T-helper 2 cell treated with Interferon-gamma antibody and Interleukin-4, amounts not matched to agents 5 μg/mL and 100 μg/mL, for 36 hours (primary cell): Measurements from ENCODE around the gene OR14A16.

Source experiments
- DNase-seq: peaks from one replicate; pipeline ENCODE4 v3.0.0; 2021; ENCODE audit warnings: low spot score
- H3K27ac Mint-ChIP-seq: one replicate; pipeline ENCODE4 v1.8.0; 2021; ENCODE audit warnings: mild to moderate bottlenecking, mixed read lengths
- H3K27me3 Mint-ChIP-seq: one replicate; pipeline ENCODE4 v1.8.0; 2021; ENCODE audit warnings: low read depth, mixed read lengths
- H3K36me3 Mint-ChIP-seq: one replicate; pipeline ENCODE4 v1.8.0; 2021; ENCODE audit warnings: low read depth, mixed read lengths
- H3K4me1 Mint-ChIP-seq: one replicate; pipeline ENCODE4 v1.8.0; 2021; ENCODE audit warnings: low read depth, mixed read lengths
- H3K4me3 Mint-ChIP-seq: one replicate; pipeline ENCODE4 v1.8.0; 2022; ENCODE audit warnings: mild to moderate bottlenecking, moderate library complexity, mixed read lengths
- H3K9me3 Mint-ChIP-seq: one replicate; pipeline ENCODE4 v1.8.0; 2021; ENCODE audit warnings: mixed read lengths

Gene OR14A16

GRCh38 chr1:247824023-247824422 is at the start of gene OR14A16:
Gene OR14A16 (minus strand): TSS chr1:247824119. CDS start chr1:247815729, 8,390 bp downstream.
- H3K4me1 Mint-ChIP-seq: no peaks in the 10 kb centered on the region
- H3K9me3 Mint-ChIP-seq: no peaks in the 10 kb centered on the region
- no peak within 1 kb of the TSS for H3K4me3 Mint-ChIP-seq
- H3K27me3 Mint-ChIP-seq: no peaks in the 10 kb centered on the region
- no peak within 1 kb of the TSS for H3K27ac Mint-ChIP-seq
- H3K36me3 Mint-ChIP-seq: no peaks in the 10 kb centered on the region
- DNase-seq: no peak

DNA sequence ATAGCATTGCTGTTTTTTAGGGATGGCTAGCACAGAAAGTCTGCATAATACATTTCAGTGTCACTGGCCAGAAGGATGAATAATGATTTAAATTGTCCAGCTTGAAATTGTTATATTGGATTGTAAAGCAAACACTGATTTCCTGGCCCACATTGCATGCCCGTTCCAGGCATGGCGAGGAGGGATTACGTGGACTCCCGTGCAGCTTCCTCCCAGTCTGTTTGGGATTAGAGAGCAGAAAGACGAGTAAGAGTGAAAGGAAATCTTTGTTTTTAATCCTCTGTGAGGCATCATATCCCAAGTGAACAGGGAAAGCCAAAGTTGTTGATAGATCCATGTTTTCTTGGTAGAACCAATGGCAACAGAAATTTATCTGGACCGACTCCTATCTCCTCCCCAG is 41.5 kb upstream of the OR14A16 start:
- Mint-ChIP-seq H3K4me3 (no peak overlapping the region), H3K27me3 (no peaks in the 10 kb centered on the region), H3K4me1 (no peaks in the 10 kb centered on the region), H3K9me3 (no peaks in the 10 kb centered on the region), H3K27ac (no peak overlapping the region), H3K36me3 (no peaks in the 10 kb centered on the region)
- no peak for DNase-seq

DNA sequence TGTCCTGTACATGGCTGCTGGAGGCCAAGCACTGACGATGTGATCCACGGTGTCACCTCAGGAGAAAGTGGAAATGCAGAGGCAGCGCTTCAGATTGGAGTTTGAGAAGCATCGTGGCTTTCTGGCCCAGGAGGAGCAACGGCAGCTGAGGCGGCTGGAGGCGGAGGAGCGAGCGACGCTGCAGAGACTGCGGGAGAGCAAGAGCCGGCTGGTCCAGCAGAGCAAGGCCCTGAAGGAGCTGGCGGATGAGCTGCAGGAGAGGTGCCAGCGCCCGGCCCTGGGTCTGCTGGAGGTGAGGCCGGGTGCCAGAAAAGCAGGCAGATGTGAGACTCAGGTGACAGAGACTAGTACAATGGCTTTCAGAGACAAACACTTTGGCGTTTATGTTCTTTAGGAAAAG is 40.7 kb upstream of the OR14A16 start:
- no peaks in the 10 kb centered on the region for H3K27me3 Mint-ChIP-seq
- no peaks in the 10 kb centered on the region for H3K36me3 Mint-ChIP-seq
- no peaks in the 10 kb centered on the region for H3K4me1 Mint-ChIP-seq
- no peaks in the 10 kb centered on the region for H3K9me3 Mint-ChIP-seq
- H3K4me3 Mint-ChIP-seq: no peak overlapping the region
- no peak overlapping the region for H3K27ac Mint-ChIP-seq
- no peak for DNase-seq

DNA sequence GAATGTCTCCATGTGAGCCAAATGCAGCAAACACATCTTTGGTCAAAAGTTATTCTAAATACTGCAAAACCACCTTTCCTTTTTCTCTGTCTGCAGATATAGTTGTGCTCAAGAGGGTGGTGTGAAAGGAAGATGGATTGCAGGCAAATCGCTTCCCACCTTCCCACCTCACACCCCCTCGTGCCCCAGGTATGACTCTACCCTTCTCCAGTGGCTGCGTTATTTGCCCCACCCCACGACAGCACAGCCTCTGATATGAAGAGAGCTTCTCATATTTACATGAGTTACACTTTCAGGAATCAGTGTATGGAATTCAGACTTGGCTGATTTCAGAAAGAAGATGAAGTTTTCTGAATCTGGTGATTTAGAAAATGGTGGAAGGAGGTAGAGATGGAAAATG is 38.8 kb upstream of the OR14A16 start:
- Mint-ChIP-seq H3K9me3 (no peaks in the 10 kb centered on the region), H3K4me3 (no peak overlapping the region), H3K36me3 (no peaks in the 10 kb centered on the region), H3K27ac (no peak overlapping the region), H3K27me3 (peaks cover 9% of the 10 kb centered on the region), H3K4me1 (peaks cover 5% of the 10 kb centered on the region)
- DNase-seq: no peak

DNA sequence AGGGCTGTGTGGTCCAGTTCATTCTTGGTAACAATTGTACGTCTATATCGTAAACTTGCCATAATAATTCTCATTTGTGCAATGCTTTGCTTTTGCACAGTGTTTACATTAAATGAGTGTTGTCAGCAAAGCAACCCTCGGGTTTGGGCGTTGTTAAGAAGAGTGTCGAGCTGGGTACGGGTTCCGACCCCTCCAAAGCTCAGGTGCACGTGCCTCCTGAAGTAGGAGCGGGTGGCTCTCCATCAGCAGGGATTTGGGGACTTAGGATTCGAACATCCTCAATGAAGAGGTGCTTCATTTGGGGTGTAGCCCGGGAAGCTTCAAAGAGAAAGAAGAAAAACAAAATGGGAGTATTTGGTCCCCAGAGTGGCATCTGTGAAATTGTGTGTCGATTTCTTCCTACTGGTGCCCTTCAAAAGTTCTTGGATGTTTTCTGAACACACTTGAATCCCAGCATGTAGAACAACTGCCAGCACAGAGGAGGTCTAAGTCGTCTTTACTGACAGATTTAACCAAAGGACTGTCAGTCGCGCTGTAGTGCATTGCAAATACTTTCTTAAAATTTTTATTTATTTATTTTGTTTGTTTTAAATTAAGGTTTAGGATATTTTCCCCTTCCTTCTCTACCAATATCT is 34.2 kb upstream of the OR14A16 start:
- peaks cover 10% of the 10 kb centered on the region for H3K4me1 Mint-ChIP-seq
- peak overlapping the region; percentile 86 for H3K4me3 Mint-ChIP-seq
- no peaks in the 10 kb centered on the region for H3K9me3 Mint-ChIP-seq
- peaks cover 23% of the 10 kb centered on the region for H3K27me3 Mint-ChIP-seq
- peak overlapping the region; percentile 60 for H3K27ac Mint-ChIP-seq
- no peak for DNase-seq
- no peaks in the 10 kb centered on the region for H3K36me3 Mint-ChIP-seq

- peaks cover 10% of the 10 kb centered on the region for H3K4me1 Mint-ChIP-seq
- peaks cover 23% of the 10 kb centered on the region for H3K27me3 Mint-ChIP-seq
- peak; percentile 25 for DNase-seq
- peak within 1 kb of the TSS; percentile 86 for H3K4me3 Mint-ChIP-seq
- no peaks in the 10 kb centered on the region for H3K36me3 Mint-ChIP-seq
- H3K9me3 Mint-ChIP-seq: no peaks in the 10 kb centered on the region
- peak within 1 kb of the TSS; percentile 60 for H3K27ac Mint-ChIP-seq
These were observed 33.4 kb upstream of the OR14A16 start, which contains the start of gene TRIM58 for GRCh38 chr1:247857069-247857984. Gene TRIM58 (plus strand): TSS chr1:247857187. CDS start chr1:247857247, 60 bp downstream.

- Mint-ChIP-seq H3K27ac (no peak overlapping the region), H3K4me1 (peaks cover 10% of the 10 kb centered on the region), H3K27me3 (peaks cover 28% of the 10 kb centered on the region), H3K4me3 (peak overlapping the region; percentile 83), H3K9me3 (no peaks in the 10 kb centered on the region), H3K36me3 (no peaks in the 10 kb centered on the region)
- DNase-seq: no peak
These were observed 32.0 kb upstream of the OR14A16 start for GRCh38 chr1:247855911-247856310.

- H3K9me3 Mint-ChIP-seq: no peaks in the 10 kb centered on the region
- H3K27ac Mint-ChIP-seq: no peak overlapping the region
- no peak for DNase-seq
- H3K36me3 Mint-ChIP-seq: no peaks in the 10 kb centered on the region
- peaks cover 28% of the 10 kb centered on the region for H3K27me3 Mint-ChIP-seq
- peaks cover 10% of the 10 kb centered on the region for H3K4me1 Mint-ChIP-seq
- no peak overlapping the region for H3K4me3 Mint-ChIP-seq
These were observed 31.1 kb upstream of the OR14A16 start for GRCh38 chr1:247854899-247855545.

DNA sequence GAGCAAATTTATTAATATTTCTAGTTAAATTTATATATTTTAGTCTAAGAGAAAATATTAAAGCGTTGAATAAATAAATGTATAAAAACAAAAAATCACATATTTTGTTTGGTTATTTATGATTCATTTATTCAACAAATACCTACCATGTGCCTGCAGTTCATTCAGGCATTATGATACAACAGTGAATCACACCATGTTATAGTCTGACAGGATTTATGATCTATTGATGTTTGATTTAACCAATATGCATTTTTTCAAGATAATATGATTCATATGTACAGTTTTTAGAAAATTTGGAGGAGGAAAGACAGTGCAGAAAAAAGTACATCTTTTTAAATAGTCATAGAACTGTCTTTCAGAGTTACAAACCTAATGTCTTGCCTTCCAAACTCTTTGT is 25.7 kb upstream of the OR14A16 start:
- Mint-ChIP-seq H3K4me1 (no peaks in the 10 kb centered on the region), H3K36me3 (no peaks in the 10 kb centered on the region), H3K9me3 (no peaks in the 10 kb centered on the region), H3K27me3 (peaks cover 5% of the 10 kb centered on the region), H3K27ac (no peak overlapping the region), H3K4me3 (no peak overlapping the region)
- no peak for DNase-seq

DNA sequence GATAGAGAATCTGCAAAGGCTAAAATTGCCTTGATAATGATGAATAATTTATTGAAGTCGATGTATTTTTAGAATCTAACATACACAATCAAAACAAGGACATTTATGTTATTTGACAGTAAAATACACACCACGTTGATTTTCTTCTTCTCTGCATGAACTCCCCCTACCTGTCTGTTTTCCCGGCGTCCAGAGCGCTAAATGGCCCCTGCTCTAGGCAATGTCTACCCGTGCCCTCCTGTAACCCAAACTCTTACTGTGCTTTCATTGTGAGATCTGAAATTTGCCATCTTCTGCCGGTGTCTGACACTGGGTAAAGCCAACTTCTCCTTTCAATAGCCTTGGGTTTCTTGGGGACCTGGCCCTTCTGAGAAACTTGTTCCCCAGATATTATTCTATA is 24.4 kb upstream of the OR14A16 start:
- Mint-ChIP-seq H3K27ac (no peak overlapping the region), H3K27me3 (peaks cover 5% of the 10 kb centered on the region), H3K36me3 (no peaks in the 10 kb centered on the region), H3K4me3 (no peak overlapping the region), H3K9me3 (no peaks in the 10 kb centered on the region), H3K4me1 (no peaks in the 10 kb centered on the region)
- no peak for DNase-seq

DNA sequence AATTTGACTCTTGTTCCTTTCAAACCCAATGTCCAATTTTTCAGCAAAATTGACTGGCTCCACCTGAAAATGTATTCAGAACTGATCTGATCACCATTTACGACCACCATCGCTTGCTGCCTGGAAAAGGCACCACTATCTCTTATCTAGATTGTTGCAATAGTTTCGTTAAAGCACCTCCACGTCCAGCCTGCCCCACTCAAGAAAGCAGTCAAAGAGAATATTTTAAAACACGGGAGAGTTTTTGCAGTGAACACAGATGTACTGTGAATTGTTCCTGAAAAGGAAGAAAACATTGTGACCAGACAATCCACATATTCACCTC is 21.7 kb upstream of the OR14A16 start:
- Mint-ChIP-seq H3K4me3 (no peak overlapping the region), H3K27ac (no peak overlapping the region), H3K36me3 (no peaks in the 10 kb centered on the region), H3K27me3 (no peaks in the 10 kb centered on the region), H3K9me3 (no peaks in the 10 kb centered on the region), H3K4me1 (no peaks in the 10 kb centered on the region)
- DNase-seq: no peak

- Mint-ChIP-seq H3K4me1 (no peaks in the 10 kb centered on the region), H3K27me3 (no peaks in the 10 kb centered on the region), H3K27ac (no peak overlapping the region), H3K4me3 (no peak overlapping the region), H3K36me3 (no peaks in the 10 kb centered on the region), H3K9me3 (no peaks in the 10 kb centered on the region)
- DNase-seq: no peak
These were observed 21.2 kb upstream of the OR14A16 start for GRCh38 chr1:247845011-247845692.

GRCh38 chr1:247843411-247843810 is 19.5 kb upstream of the OR14A16 start:
- no peak overlapping the region for H3K27ac Mint-ChIP-seq
- H3K9me3 Mint-ChIP-seq: no peaks in the 10 kb centered on the region
- no peak for DNase-seq
- no peak overlapping the region for H3K4me3 Mint-ChIP-seq
- H3K36me3 Mint-ChIP-seq: no peaks in the 10 kb centered on the region
- no peaks in the 10 kb centered on the region for H3K27me3 Mint-ChIP-seq
- H3K4me1 Mint-ChIP-seq: no peaks in the 10 kb centered on the region

GRCh38 chr1:247841796-247842195 is 17.9 kb upstream of the OR14A16 start, which contains the start of gene OR11L1:
Gene OR11L1 (minus strand): TSS chr1:247841896. CDS start chr1:247841896, 0 bp downstream.
- DNase-seq: no peak
- Mint-ChIP-seq H3K27ac (no peak within 1 kb of the TSS), H3K9me3 (no peaks in the 10 kb centered on the region), H3K4me3 (no peak within 1 kb of the TSS), H3K27me3 (no peaks in the 10 kb centered on the region), H3K36me3 (no peaks in the 10 kb centered on the region), H3K4me1 (no peaks in the 10 kb centered on the region)
